Spleen (tissue), 7 donors: ENCODE measurements around the gene AGMO.

Experiments used
- POLR2A ChIP-seq, 3 donors: fragments of 450-650 bp; IDR thresholded peaks; one replicate each; pipeline ENCODE4 v1.5.1; 2017; ENCODE audit warnings: antibody characterized with exemption in 3 of 3, mild to moderate bottlenecking in 1 of 3
- TF ChIP-seq, protein P1 (sequence below), 11 experiments: fragments of 200-600 bp in 7 of 11; fragments of 450-650 bp in 4 of 11; sonication (generic) in 4 of 11; IDR thresholded peaks in 8 of 11; conservative IDR thresholded peaks in 3 of 11; 1 replicate in 7 of 11; 2 replicates in 4 of 11; pipeline versions ENCODE4 v1.4.0 to v1.8.0; 2016 to 2021; ENCODE audit warnings: antibody characterized with exemption in 11 of 11, inconsistent platforms in 4 of 11, mild to moderate bottlenecking in 1 of 11
- donor health status: DM: no; HTN: no; CAD: no; lungs with moderate emphysema.
- donor health status: DM: no; HTN: no; CAD: no.
- donor health status: DM: no; HTN: no; CAD: no.

DNA sequence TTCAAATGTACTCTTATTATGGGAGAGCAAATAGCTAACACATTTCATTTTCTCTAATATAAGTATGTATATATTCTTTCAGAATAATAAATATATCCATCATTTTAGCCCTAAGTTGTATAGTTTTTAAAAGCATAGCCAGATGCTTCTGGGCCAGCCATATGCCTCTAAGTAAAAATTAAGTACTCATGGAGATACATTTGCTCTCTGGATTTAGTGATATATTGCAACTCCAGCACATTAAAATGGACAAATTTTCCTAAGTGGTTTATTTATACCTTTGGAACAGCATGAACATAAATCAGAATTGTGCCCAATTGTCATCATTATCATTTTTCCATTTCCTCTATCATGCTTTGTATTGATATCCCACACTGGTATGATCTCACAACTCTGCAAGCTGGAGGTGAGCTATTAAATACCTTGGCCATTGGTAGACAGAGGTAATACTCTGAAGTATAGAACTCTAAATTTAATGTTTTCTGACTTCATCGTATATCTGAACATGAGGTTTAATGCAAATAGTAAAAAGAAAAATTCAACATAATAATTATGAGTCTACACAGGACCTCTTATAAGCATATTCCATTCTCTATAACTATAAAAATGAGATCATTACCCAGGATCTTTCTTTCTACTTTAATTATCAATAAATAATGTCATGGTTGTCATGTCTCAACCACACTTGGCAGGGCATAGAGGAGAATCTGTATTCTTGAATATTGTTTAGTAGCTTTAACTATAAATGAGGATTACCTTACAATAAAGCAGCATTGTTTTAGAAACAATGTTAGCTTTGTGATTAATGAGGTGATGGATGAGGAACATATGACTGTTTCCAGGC is 90.8 kb downstream of the AGMO start:
- TF ChIP-seq, protein P1, sequence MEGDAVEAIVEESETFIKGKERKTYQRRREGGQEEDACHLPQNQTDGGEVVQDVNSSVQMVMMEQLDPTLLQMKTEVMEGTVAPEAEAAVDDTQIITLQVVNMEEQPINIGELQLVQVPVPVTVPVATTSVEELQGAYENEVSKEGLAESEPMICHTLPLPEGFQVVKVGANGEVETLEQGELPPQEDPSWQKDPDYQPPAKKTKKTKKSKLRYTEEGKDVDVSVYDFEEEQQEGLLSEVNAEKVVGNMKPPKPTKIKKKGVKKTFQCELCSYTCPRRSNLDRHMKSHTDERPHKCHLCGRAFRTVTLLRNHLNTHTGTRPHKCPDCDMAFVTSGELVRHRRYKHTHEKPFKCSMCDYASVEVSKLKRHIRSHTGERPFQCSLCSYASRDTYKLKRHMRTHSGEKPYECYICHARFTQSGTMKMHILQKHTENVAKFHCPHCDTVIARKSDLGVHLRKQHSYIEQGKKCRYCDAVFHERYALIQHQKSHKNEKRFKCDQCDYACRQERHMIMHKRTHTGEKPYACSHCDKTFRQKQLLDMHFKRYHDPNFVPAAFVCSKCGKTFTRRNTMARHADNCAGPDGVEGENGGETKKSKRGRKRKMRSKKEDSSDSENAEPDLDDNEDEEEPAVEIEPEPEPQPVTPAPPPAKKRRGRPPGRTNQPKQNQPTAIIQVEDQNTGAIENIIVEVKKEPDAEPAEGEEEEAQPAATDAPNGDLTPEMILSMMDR (IDR thresholded peaks at IDR 0.05 in 8 of 11, conservative IDR thresholded peaks at IDR 0.05 in 3 of 11) = no peak
- no peak for TF ChIP-seq POLR2A (IDR thresholded peaks at IDR 0.05)
